ENCODE results near the gene APBB1IP.
"Not testable (repeated sequence)": the region's sequence is repeated elsewhere in the genome, so short reads cannot be mapped to it uniquely, and the experiment has no call there.

Gene APBB1IP

GRCh38 chr10:26441491-26442214 lies 3.5 kb downstream of the APBB1IP start:
- no peak for DNase-seq

- peak; percentile 7 for DNase-seq
These were observed 7.4 kb downstream of the APBB1IP start for GRCh38 chr10:26445411-26446031.

- DNase-seq: peak; percentile 15
These were observed 8.1 kb downstream of the APBB1IP start for GRCh38 chr10:26446258-26446657.

GRCh38 chr10:26448292-26448691 lies 10.2 kb downstream of the APBB1IP start:
- DNase-seq: no peak

- DNase-seq: no peak
These were observed 10.7 kb downstream of the APBB1IP start for GRCh38 chr10:26448706-26449435.

- DNase-seq: no peak
These were observed 11.6 kb downstream of the APBB1IP start for GRCh38 chr10:26449726-26450125.

- DNase-seq: no peak
These were observed 13.8 kb downstream of the APBB1IP start for GRCh38 chr10:26451903-26452302.

- no peak for DNase-seq
These were observed 15.7 kb downstream of the APBB1IP start for GRCh38 chr10:26453850-26454249.

GRCh38 chr10:26454891-26455290 lies 16.8 kb downstream of the APBB1IP start:
- no peak for DNase-seq

- no peak for DNase-seq
These were observed 17.6 kb downstream of the APBB1IP start for GRCh38 chr10:26455567-26456315.

GRCh38 chr10:26457088-26457487 lies 18.9 kb downstream of the APBB1IP start:
- DNase-seq: no peak

GRCh38 chr10:26460736-26461135 lies 22.6 kb downstream of the APBB1IP start:
- DNase-seq: no peak

GRCh38 chr10:26463986-26464385 lies 25.8 kb downstream of the APBB1IP start:
- no peak for DNase-seq

GRCh38 chr10:26464632-26465280 lies 26.6 kb downstream of the APBB1IP start:
- no peak for DNase-seq

- DNase-seq: not testable (repeated sequence)
These were observed 28.4 kb downstream of the APBB1IP start for GRCh38 chr10:26466531-26466930.

GRCh38 chr10:26467639-26468038 lies 29.5 kb downstream of the APBB1IP start:
- DNase-seq: no peak

- no peak for DNase-seq
These were observed 30.1 kb downstream of the APBB1IP start for GRCh38 chr10:26468291-26468690.

- DNase-seq: no peak
These were observed 30.6 kb downstream of the APBB1IP start for GRCh38 chr10:26468700-26469099.

GRCh38 chr10:26472492-26472778 lies 34.3 kb downstream of the APBB1IP start:
- DNase-seq: no peak

GRCh38 chr10:26474026-26474425 lies 35.9 kb downstream of the APBB1IP start:
- peak; percentile 49 for DNase-seq

GRCh38 chr10:26474845-26475244 lies 36.7 kb downstream of the APBB1IP start:
- DNase-seq: peak; percentile 23

- DNase-seq: no peak
These were observed 37.2 kb downstream of the APBB1IP start for GRCh38 chr10:26475386-26475785.

- no peak for DNase-seq
These were observed 39.4 kb downstream of the APBB1IP start for GRCh38 chr10:26477501-26477900.

Data from suppressor macrophage treated with lipopolysaccharide for 4 hours (primary cell).